Bone marrow (tissue), 2 donors: Measurements from ENCODE around the gene ATP10B.

Experiments
- DNase-seq, 2 donors: peaks; one replicate each; lab custom pipeline; 2025; lab: John Stamatoyannopoulos, UW

ATP10B gene

DNA sequence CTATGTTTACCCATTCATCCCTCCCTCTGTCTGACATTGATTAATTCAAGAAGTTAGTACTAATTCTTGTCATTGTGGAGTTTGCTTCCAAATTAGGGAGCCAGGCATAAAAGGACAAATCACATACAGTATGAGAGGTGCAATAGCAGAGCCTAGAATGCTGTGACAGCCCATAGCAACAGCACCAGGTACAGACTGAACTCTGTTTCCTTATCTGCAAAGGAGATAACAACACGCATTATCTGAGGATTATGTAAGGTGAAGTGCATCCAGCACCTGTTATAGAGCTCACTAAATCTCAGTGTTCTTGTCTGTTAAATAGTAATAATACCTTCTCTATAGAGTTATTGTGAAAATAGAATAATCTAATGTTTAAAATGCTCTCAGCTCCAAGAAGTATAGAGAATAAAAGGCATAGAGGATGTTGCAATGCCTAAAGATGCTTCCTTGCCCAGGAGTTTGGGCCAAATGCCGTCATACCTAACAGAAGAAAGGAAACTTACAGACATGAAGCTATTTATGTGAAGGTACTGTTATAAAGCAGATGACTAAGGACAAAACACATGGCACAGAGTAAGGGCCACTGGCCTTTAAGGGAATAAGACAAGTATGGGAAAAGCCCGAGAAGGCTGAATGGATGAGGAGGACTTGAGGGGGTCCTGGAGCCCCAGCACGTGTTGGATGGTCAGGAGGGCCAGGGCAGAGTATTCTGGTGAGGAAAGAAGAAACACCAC lies 214.5 kb downstream of the ATP10B start:
- DNase-seq: no peak

GRCh38 chr5:160635663-160636062 lies 216.3 kb downstream of the ATP10B start:
- no peak for DNase-seq

- DNase-seq: no peak
Measured at GRCh38 chr5:160635046-160635445, 217.0 kb downstream of the ATP10B start.

- DNase-seq: no peak
Measured at GRCh38 chr5:160629003-160629402, 223.0 kb downstream of the ATP10B start.

- DNase-seq: no peak
Measured at GRCh38 chr5:160628619-160628968, 223.4 kb downstream of the ATP10B start.

DNA sequence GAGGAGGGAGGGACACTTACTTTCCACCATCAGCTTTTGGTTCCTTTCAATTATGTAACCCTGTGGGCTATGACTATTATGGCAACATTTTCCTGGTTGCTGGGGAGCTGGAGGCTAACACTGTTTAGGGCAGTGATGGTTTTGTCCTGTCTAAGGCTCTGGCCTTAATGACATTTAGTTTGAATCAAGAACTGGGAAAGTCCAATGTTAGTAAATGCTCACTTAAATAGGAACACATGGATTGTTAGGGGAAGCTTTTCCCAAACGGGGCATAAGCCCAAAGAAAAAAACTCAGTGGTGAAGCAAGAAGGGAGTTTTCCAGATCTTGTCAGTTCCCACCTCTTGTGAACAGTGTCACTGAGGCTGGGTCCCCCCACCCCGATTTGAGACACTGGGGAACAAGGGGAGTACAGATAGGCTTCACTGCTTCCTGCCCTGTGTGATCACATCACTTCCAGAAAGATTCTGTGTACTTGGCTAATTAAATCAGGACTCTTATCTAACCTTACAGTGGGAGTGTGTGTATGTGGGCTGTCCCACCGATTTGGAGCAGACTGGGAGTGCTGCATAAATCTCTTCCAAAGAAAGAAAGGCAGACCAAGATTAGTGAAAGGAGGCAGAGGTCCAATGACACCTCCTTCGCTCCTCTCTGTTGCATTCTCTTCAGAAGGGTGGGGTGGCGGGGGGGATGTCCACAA lies 223.9 kb downstream of the ATP10B start:
- no peak for DNase-seq

- no peak for DNase-seq
Measured at GRCh38 chr5:160626322-160626721, 225.7 kb downstream of the ATP10B start.

DNA sequence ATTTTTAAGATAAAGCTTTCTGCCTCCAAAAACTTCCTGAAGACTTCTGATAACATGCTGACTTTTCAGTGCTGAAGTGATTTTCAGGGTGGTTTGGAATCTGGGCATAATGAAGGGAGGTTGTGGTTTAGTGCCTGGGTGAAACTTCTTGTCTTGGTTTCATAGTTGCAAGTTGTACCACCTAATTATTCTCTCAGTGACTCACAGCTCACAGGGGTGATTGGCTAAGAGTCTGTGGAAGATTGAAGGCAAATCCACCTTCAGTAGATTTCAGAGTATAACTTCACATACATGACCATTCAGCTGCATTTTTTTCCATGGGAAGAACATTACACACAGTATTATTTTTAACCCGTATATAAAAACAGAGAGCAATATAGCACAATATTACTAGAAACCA lies 230.5 kb downstream of the ATP10B start:
- no peak for DNase-seq

- DNase-seq: no peak
Measured at GRCh38 chr5:160620401-160620800, 231.6 kb downstream of the ATP10B start.

DNA sequence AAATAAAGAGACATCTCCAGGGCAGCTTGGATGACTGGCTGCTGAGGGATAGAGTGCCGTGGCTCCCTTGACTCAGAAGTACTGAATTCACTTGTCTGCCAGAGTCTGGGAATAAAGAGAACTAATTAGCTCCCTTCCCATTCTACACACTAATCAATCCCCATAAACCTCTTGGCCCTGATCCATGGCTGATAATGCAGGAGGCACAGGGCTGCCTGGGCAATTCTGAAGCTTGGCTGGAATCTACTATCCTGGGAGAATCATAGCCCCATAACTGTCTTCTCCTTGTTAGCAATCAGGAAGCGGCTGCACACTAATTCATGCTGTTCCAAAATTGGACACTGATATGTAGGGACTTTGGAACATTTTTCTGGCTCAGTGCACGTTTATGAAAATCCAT lies 232.6 kb downstream of the ATP10B start:
- no peak for DNase-seq

DNA sequence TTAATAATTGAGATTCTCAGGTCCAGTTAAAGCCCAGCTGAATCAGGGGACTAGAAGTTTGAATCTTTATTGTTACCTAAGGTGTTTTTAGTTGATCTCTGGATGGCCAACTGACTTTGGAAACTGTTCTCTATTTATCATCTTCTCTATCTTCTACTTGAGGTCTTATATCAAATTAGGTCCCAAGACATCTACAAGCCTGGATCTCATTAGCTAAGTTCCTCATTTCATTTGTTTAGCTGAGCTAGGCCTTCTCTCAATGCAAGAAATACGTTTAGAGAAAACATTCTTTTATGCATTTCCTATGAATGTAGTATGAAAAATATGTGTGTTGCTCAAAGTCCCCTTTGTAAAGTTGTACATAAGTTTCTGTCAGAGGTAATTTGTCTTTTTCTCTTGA lies 233.7 kb downstream of the ATP10B start:
- no peak for DNase-seq

GRCh38 chr5:160616712-160617497 lies 235.1 kb downstream of the ATP10B start:
- no peak for DNase-seq

DNA sequence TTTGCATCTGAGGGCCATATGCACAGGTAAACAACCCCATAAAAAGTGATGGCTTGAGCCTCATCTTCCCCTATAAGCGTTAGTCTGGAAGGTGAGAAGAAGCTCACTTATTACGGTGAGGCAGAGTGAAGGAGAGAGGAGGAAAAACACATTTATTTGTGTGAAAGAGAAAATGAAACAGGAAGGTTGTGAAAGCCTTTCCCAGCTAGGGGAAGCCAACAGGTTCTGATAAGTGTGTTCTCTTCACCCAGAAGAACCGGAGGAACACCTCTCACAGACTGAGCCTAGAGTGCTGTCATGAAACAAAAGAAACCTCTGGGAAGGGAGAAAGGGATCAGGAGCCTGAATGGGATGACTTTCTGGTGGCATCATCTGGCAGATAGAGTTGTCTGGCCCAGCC lies 237.9 kb downstream of the ATP10B start:
- no peak for DNase-seq

DNA sequence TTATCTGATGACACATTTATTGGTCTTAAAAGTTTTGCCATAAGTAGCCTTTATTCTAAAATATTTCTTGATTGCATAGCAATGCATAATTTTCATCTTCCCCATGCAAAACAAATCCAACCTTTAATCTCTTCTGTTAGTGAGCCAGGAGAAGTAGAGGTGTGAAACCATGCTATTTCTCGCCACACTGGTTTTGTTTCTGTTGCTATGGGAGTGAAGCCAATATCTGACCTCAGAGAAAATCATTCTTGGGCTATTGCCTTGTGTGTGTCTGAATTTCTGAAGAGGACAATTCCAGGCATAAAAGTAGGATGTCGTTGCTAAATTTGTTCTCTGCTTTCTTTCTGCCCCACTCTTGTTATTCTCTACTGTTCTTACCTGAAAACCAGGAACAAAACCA lies 246.7 kb downstream of the ATP10B start:
- DNase-seq: no peak

- DNase-seq: no peak
Measured at GRCh38 chr5:160604484-160604883, 247.5 kb downstream of the ATP10B start.

DNA sequence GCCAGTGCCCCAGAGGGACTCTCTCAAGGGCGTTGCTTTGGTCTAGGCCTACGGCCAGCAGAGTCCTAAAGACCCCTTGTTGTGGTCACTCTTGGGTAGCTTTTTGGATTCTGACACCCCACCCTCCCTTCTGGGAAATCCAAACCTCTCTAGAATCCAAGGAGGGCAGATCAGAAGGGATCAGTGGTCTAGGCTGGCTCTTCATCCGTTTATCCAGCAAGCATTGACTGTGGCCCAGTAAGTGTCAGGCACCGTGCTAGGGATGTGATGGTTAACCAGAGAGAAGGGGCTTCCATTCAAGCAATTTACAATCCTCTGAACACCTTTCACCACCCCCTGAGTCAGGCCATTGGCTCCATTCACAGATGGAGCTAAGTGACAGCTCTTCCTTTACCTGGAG lies 249.3 kb downstream of the ATP10B start:
- DNase-seq: no peak

DNA sequence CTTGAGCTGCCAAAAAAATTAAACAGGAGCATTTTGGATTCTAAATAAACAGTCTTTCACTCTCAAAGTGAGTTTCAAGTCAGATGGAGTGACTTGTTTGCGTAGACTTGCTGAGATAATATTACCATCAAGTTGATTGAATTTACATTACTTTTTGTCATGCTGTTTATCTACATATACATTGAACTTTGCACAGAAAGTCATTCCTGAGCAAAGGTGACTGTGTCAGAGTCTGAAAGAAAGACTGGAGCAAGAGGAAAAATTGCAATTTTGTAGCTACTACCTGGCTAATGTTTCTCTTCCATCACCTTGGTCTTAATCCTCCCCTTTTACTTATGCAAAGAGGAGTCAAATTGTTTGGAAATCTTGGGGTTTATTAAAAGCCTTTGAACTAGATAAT lies 251.0 kb downstream of the ATP10B start:
- DNase-seq: no peak

GRCh38 chr5:160573318-160573717 lies 278.7 kb downstream of the ATP10B start:
- DNase-seq: no peak

DNA sequence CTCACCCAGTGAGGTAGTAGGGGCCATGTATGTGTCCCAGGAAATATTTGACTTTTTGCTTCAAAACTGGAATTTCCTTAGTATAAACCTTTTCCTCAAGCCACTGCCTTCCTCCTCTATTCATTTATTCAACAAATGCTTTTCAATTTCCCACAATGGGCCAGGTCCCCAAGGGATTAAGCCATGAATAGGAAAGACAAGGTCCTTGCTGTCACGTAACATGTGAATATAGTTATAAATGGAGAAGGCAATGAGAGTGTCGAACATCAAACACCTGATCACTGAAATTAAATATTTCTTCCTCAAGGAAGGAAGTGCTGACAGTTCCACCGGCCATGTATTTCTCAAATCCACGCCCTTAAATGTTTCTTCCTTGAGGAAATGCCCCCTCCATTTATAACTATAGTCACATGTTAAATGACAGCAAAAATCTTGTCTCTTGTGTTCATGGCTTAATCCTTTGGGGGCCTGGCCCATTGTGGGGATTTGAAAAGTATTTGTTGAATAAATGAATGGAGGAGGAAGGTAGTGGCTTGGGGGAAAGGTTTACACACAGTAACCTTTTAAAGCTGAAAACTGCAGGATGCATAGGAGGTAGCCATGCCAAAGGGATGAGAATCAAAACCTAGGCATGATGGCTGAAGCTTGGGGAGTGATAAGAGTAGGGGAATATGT lies 284.8 kb downstream of the ATP10B start:
- DNase-seq: no peak

DNA sequence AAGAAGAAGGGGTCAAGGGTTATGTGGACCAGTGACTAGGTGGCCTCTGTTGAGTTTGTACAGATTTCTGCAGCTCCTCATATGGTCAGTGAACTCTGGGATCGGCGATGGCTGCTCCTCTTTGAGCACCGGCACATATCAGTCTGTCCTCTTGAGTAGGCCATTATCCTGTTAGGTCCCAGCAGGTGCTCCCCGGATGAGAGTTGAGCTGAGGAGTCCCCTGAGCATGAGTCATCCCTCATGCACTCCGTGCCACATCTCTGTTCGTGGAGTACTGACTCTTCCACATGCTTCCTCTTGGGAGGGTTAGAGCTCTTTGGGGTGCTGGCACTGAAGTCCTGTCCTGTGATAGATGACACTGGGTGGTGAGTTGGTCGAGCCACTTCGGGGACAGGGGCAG lies 286.6 kb downstream of the ATP10B start:
- DNase-seq: no peak

- DNase-seq: no peak
Measured at GRCh38 chr5:160556846-160557245, 295.2 kb downstream of the ATP10B start.

DNA sequence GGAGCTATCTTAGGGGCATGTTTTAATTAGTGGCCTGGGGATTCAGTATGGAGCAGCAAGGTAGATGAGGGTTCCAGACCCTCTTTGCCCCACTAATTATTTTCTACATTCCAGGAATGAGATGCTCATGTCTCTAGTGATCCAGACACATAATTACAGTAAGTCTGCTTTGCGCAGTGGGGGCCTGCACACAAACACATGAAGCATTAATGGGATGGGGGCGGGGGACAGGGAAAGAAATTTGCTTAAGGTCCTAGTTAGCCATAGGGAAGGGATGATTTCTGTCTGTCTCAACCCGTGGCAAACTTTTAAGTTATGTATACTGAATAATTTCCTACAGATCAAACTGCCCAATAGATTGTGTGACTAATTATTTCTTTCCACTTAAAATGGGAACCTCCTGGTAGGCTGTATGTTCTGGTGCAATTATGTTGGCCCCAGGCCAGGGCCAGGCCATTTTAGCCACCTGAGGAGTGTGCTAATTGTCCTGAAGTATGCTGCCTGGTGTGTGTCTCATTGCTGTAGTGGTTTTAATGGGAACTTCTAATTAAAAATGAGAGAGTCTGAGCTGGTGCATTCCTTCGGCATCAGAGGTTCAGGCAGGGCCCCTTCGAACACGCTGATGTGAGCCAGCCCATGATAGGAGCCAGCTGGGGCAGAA lies 295.9 kb downstream of the ATP10B start:
- DNase-seq: no peak
